A549 (cell line): ENCODE results near the gene RETREG1. TPM values are rescaled to one million over a fixed set of nuclear protein-coding genes. Genes with fewer than 3 reads are reported as not detected.
A peak's percentile ranks its signal among the peaks of the same experiment; 100 is the strongest.
"Not testable (repeated sequence)": the region's sequence is repeated elsewhere in the genome, so short reads cannot be mapped to it uniquely, and the experiment has no call there.

Source experiments
- ATAC-seq, 2 experiments: fragments of 200-7000 bp in 1 of 2; fragments of >200 bp in 1 of 2; cut with Nextera tagmentation in 1 of 2; cut with Tn5 transposase in 1 of 2; 3 replicates each; pipeline versions ENCODE4 v1.8.0 to v1.9.1; 2018 to 2020; ENCODE audit warnings: mild to moderate bottlenecking in 1 of 2, moderate library complexity in 1 of 2
- CTCF ChIA-PET: fragments of 300-600 bp; sonication (Branson Sonifier 250); formaldehyde crosslinking; extraction: SDS; loops from one replicate; lab custom pipeline; 2021; ENCODE audit warnings: antibody characterized with exemption, inconsistent platforms; lab: Yijun Ruan, JAX
- POLR2A ChIA-PET: fragments of 350-600 bp; formaldehyde crosslinking; extraction: SDS; loops from one replicate; lab custom pipeline; 2021; ENCODE audit warnings: antibody characterized with exemption, inconsistent platforms; lab: Yijun Ruan, JAX
- DNase-seq, 2 experiments: peaks; one replicate each; pipeline versions ENCODE4 v3.0.0 to v3.0.0-alpha.2; 2011 to 2016; ENCODE audit warnings: low read depth in 1 of 2, low spot score in 1 of 2
- FAIRE-seq: peaks from 2 replicates; lab custom pipeline; 2011; peaks lifted over from hg19 to GRCh38; lab: Jason Lieb, UNC
- H3K27ac ChIP-seq, 2 experiments: fragments of >200 bp; sonication (Bioruptor Twin); formaldehyde crosslinking; 3 replicates each; pipeline ENCODE4 v1.5.1; 2016 to 2017
- H3K4me1 ChIP-seq: fragments of >200 bp; sonication (Bioruptor Twin); formaldehyde crosslinking; 3 replicates; pipeline ENCODE4 v1.6.1; 2016
- H3K4me2 ChIP-seq: fragments of >200 bp; sonication (Bioruptor Twin); formaldehyde crosslinking; 3 replicates; pipeline ENCODE4 v1.6.1; 2016
- H3K4me3 ChIP-seq: fragments of >200 bp; sonication (Bioruptor Twin); formaldehyde crosslinking; 3 replicates; pipeline ENCODE4 v1.5.1; 2016
- H3K9me3 ChIP-seq: fragments of >200 bp; sonication (Bioruptor Twin); formaldehyde crosslinking; 3 replicates; pipeline ENCODE4 v1.6.1; 2016
- BCL3 ChIP-seq: fragments of >200 bp; sonication (Bioruptor Twin); formaldehyde crosslinking; IDR thresholded peaks from 3 replicates; pipeline ENCODE4 v1.6.1; 2016
- CBX8 ChIP-seq: fragments of 200-600 bp; sonication (generic); IDR thresholded peaks from 2 replicates; pipeline ENCODE4 v1.6.1; 2016
- CTCF ChIP-seq: fragments of >200 bp; sonication (Bioruptor Twin); formaldehyde crosslinking; IDR thresholded peaks from 3 replicates; pipeline ENCODE4 v1.5.1; 2016
- FOSB ChIP-seq: fragments of 250-450 bp; sonication (Bioruptor Pico); IDR thresholded peaks from 2 replicates; pipeline ENCODE4 v1.5.0; 2020; ENCODE audit warnings: mild to moderate bottlenecking, moderate library complexity
- MAFK ChIP-seq: fragments of 450-650 bp; IDR thresholded peaks from 2 replicates; pipeline ENCODE4 v1.6.1; 2014; ENCODE audit not compliant: partially characterized antibody
- MAZ ChIP-seq: fragments of 150-350 bp; IDR thresholded peaks from 2 replicates; pipeline ENCODE4 v1.6.1; 2014; ENCODE audit warnings: antibody characterized with exemption, low read depth, low read length, borderline replicate concordance
- NPAS2 ChIP-seq: fragments of 250-450 bp; sonication (Bioruptor Pico); IDR thresholded peaks from 2 replicates; pipeline ENCODE4 v1.8.0; 2022; ENCODE audit warnings: mild to moderate bottlenecking, moderate library complexity, borderline replicate concordance
- POLR2A ChIP-seq: IDR thresholded peaks from 2 replicates; pipeline ENCODE4 v1.6.1; 2012; ENCODE audit warnings: mild to moderate bottlenecking, low read length
- RAD21 ChIP-seq, 2 experiments: fragments of >200 bp in 1 of 2; sonication (Bioruptor Twin) in 1 of 2; formaldehyde crosslinking in 1 of 2; IDR thresholded peaks in 1 of 2; conservative IDR thresholded peaks in 1 of 2; 2 replicates in 1 of 2; 3 replicates in 1 of 2; pipeline ENCODE4 v1.6.1; 2012 to 2018; ENCODE audit warnings: inconsistent platforms in 1 of 2
- RARB ChIP-seq: fragments of 250-450 bp; sonication (Bioruptor Pico); IDR thresholded peaks from 2 replicates; pipeline ENCODE4 v1.8.0; 2021; ENCODE audit warnings: mild to moderate bottlenecking, moderate library complexity
- REST ChIP-seq: fragments of 200-600 bp; sonication (generic); IDR thresholded peaks from 2 replicates; pipeline ENCODE4 v1.6.1; 2016; ENCODE audit warnings: antibody characterized with exemption, mild to moderate bottlenecking, moderate library complexity
- SMC3 ChIP-seq: fragments of >200 bp; sonication (Bioruptor Twin); formaldehyde crosslinking; IDR thresholded peaks from 3 replicates; pipeline ENCODE4 v1.6.1; 2018; ENCODE audit warnings: inconsistent platforms
- USF2 ChIP-seq: fragments of 450-650 bp; IDR thresholded peaks from 2 replicates; pipeline ENCODE4 v1.6.1; 2014; ENCODE audit warnings: antibody characterized with exemption
- ZSCAN20 ChIP-seq: fragments of 250-450 bp; sonication (Bioruptor Pico); IDR thresholded peaks from 2 replicates; pipeline ENCODE4 v1.8.0; 2022; ENCODE audit warnings: mild to moderate bottlenecking, moderate library complexity
- whole genome bisulfite sequencing: methylation state at CpG from one replicate; pipeline ENCODE4 v1.1.6; 2017; ENCODE audit errors: missing lambda C conversion rate; 5-methylcytosine and 5-hydroxymethylcytosine counted together
- polyA plus RNA-seq, 4 experiments: library from polyadenylated mRNA; depleted of rRNA in 3 of 4; stranded (reverse); fragments of >200 nt; fragmentation: RNase III in 1 of 4; extraction: RNeasy Plus Mini Kit Qiagen cat#74134 plus additional on column Dnase treatment in 1 of 4; gene quantifications; 2 replicates in 3 of 4; 3 replicates in 1 of 4; pipeline ENCODE4 v1.2.3, GENCODE V29; 2011 to 2017

Gene RETREG1
- polyA plus RNA-seq, 2 of the 4 experiments (the other 2 are of a cell fraction), result 2.1 to 3.4 TPM

- TF ChIP-seq ZSCAN20 (CRISPR knock-in tag) (no peak), NPAS2 (CRISPR knock-in tag) (no peak), SMC3 (0 out of 3 replicates have a peak, but pooled peaks have one; percentile 8), FOSB (CRISPR knock-in tag) (no peak), MAZ (no peak), BCL3 (no peak), RAD21 (conservative IDR thresholded peaks at IDR 0.05 in 1 of 2, IDR thresholded peaks at IDR 0.05 in 1 of 2) (peak in 1 of 2 experiments; percentile 25; a peak in 1 of 5 replicates), CTCF (peak; percentile 24; the same call in 2 of the 3 replicates), REST (no peak), RARB (no peak), MAFK (peak; percentile 93), USF2 (no peak)
- TF ChIP-seq, all 56 proteins: peak for 4
- POLR2A ChIA-PET, result no interaction called here
- DNase-seq (peak; percentile 27 to 36), ATAC-seq (peak; percentile 42 to 79; a peak in 3 of 6 replicates), FAIRE-seq (no peak)
- no peak overlapping the region for H3K27ac ChIP-seq
- no peaks in the 10 kb centered on the region; the same call in 2 of the 3 replicates for H3K9me3 ChIP-seq
- 0% methylated on average over 1 of the region's 1 CpG for WGBS
- H3K4me3 ChIP-seq, result no peak overlapping the region
- H3K4me1 ChIP-seq, result no peaks in the 10 kb centered on the region
- no peak overlapping the region for H3K4me2 ChIP-seq
- CTCF ChIA-PET, result interaction anchor here (0.7 to 2.5 kb wide), 4 partner anchors 14 to 134 kb away, joined by 3 to 14 read pairs (median 4); no protein-coding TSS in a partner anchor
Measured at GRCh38 chr5:16437977-16438376, 178.8 kb downstream of the RETREG1 start.

- FAIRE-seq, POLR2A ChIA-PET, H3K27ac ChIP-seq, H3K4me2 ChIP-seq, H3K9me3 ChIP-seq, DNase-seq, ATAC-seq, H3K4me3 ChIP-seq, H3K4me1 ChIP-seq: not testable (repeated sequence)
- WGBS, result 35% methylated on average over 2 of the region's 28 CpGs
- CTCF ChIA-PET, result interaction anchor here (1.3 to 2.5 kb wide), 2 partner anchors 10 to 19 kb away, joined by 3 to 14 read pairs; no protein-coding TSS in a partner anchor
Measured at GRCh38 chr5:16436065-16436682, 180.6 kb downstream of the RETREG1 start.

GRCh38 chr5:16431490-16431889 is 185.3 kb downstream of the RETREG1 start:
- TF ChIP-seq POLR2A (no peak), CTCF (no peak), CBX8 (no peak)
- POLR2A ChIA-PET, result no interaction called here
- Histone ChIP-seq H3K4me3 (no peak overlapping the region), H3K4me1 (no peaks in the 10 kb centered on the region), H3K9me3 (no peaks in the 10 kb centered on the region), H3K27ac (no peak overlapping the region), H3K4me2 (no peak overlapping the region)
- DNase-seq (no peak), FAIRE-seq (no peak), ATAC-seq (no peak)
- CTCF ChIA-PET, result no interaction called here
- 75% methylated on average over 2 of the region's 2 CpGs for WGBS
